ENCODE data around the gene CACNA1E. TPM values are rescaled to one million over a fixed set of nuclear protein-coding genes. Genes with fewer than 3 reads are reported as not detected.

CACNA1E gene
- total RNA-seq, 2 experiments from 2014 or later, result not detected

GRCh38 chr1:181485287-181486097 lies 2.2 kb downstream of the CACNA1E start:
- intact Hi-C loops (cut with DNase I, micrococcal nuclease), result no loop called here
- Mint-ChIP-seq H3K27ac (no peak overlapping the region), H3K4me1 (peaks cover 8% of the 10 kb centered on the region), H3K36me3 (ENCODE audit: low read depth) (no peaks in the 10 kb centered on the region), H3K27me3 (peaks cover 76% of the 10 kb centered on the region), H3K9me3 (ENCODE audit: low read depth) (no peaks in the 10 kb centered on the region), H3K4me3 (no peak overlapping the region)
- DNase-seq (peak; percentile 58), ATAC-seq (peak; percentile 47)
- ChIA-PET CTCF (interaction anchor here (0.8 to 0.9 kb wide), 2 partner anchors 10 to 18 kb away, joined by 3 read pairs; no protein-coding TSS in a partner anchor), POLR2A (no interaction called here)

GRCh38 chr1:181486098-181486420 lies 2.7 kb downstream of the CACNA1E start:
- H3K4me1 Mint-ChIP-seq, result peaks cover 8% of the 10 kb centered on the region
- H3K9me3 Mint-ChIP-seq (ENCODE audit: low read depth), result no peaks in the 10 kb centered on the region
- no peak for DNase-seq
- no peak overlapping the region for H3K27ac Mint-ChIP-seq
- no peak overlapping the region for H3K4me3 Mint-ChIP-seq
- intact Hi-C loops (cut with DNase I, micrococcal nuclease), result no loop called here
- ChIA-PET CTCF (interaction anchor here (1.2 kb wide), 1 partner anchor 10 kb away, joined by 3 read pairs; no protein-coding TSS in a partner anchor), POLR2A (no interaction called here)
- H3K27me3 Mint-ChIP-seq, result peaks cover 77% of the 10 kb centered on the region
- ATAC-seq, result no peak
- H3K36me3 Mint-ChIP-seq (ENCODE audit: low read depth), result no peaks in the 10 kb centered on the region

- H3K9me3 Mint-ChIP-seq (ENCODE audit: low read depth), result no peaks in the 10 kb centered on the region
- H3K4me1 Mint-ChIP-seq, result peaks cover 6% of the 10 kb centered on the region
- H3K4me3 Mint-ChIP-seq, result no peak overlapping the region
- ATAC-seq, result no peak
- no peaks in the 10 kb centered on the region for H3K36me3 Mint-ChIP-seq (ENCODE audit: low read depth)
- ChIA-PET POLR2A (no interaction called here), CTCF (interaction anchor here (0.7 kb wide), 1 partner anchor 185 kb away, joined by 3 read pairs; no protein-coding TSS in a partner anchor)
- no peak overlapping the region for H3K27ac Mint-ChIP-seq
- peaks cover 66% of the 10 kb centered on the region for H3K27me3 Mint-ChIP-seq
- no peak for DNase-seq
- intact Hi-C loops (cut with DNase I, micrococcal nuclease), result no loop called here
Observed at GRCh38 chr1:181488866-181489265, 5.5 kb downstream of the CACNA1E start.

GRCh38 chr1:181490276-181490675 lies 7.0 kb downstream of the CACNA1E start:
- no peaks in the 10 kb centered on the region for H3K36me3 Mint-ChIP-seq (ENCODE audit: low read depth)
- DNase-seq (no peak), ATAC-seq (no peak)
- H3K4me3 Mint-ChIP-seq, result no peak overlapping the region
- peaks cover 52% of the 10 kb centered on the region for H3K27me3 Mint-ChIP-seq
- H3K4me1 Mint-ChIP-seq, result peaks cover 6% of the 10 kb centered on the region
- H3K27ac Mint-ChIP-seq, result no peak overlapping the region
- no peaks in the 10 kb centered on the region for H3K9me3 Mint-ChIP-seq (ENCODE audit: low read depth)
- intact Hi-C loops (cut with DNase I, micrococcal nuclease), result no loop called here
- ChIA-PET POLR2A (no interaction called here), CTCF (interaction anchor here (1.2 kb wide), 1 partner anchor 14 kb away, joined by 4 read pairs; no protein-coding TSS in a partner anchor)

GRCh38 chr1:181490740-181491712 lies 7.7 kb downstream of the CACNA1E start:
- DNase-seq (no peak), ATAC-seq (no peak)
- ChIA-PET CTCF (interaction anchor here (1.2 to 1.3 kb wide), 2 partner anchors 12 to 13 kb away, joined by 4 read pairs; no protein-coding TSS in a partner anchor), POLR2A (interaction anchor here (0.7 kb wide), 1 partner anchor 13 kb away, joined by 3 read pairs; no protein-coding TSS in a partner anchor)
- no peaks in the 10 kb centered on the region for H3K9me3 Mint-ChIP-seq (ENCODE audit: low read depth)
- no peak overlapping the region for H3K27ac Mint-ChIP-seq
- no peaks in the 10 kb centered on the region for H3K36me3 Mint-ChIP-seq (ENCODE audit: low read depth)
- no peaks in the 10 kb centered on the region for H3K4me1 Mint-ChIP-seq
- peaks cover 46% of the 10 kb centered on the region for H3K27me3 Mint-ChIP-seq
- no peak overlapping the region for H3K4me3 Mint-ChIP-seq
- intact Hi-C loops (cut with DNase I, micrococcal nuclease), result no loop called here

GRCh38 chr1:181493166-181493565 lies 9.8 kb downstream of the CACNA1E start:
- ChIA-PET POLR2A (no interaction called here), CTCF (interaction anchor here (1.4 kb wide), 1 partner anchor 11 kb away, joined by 4 read pairs; no protein-coding TSS in a partner anchor)
- peaks cover 29% of the 10 kb centered on the region for H3K27me3 Mint-ChIP-seq
- H3K36me3 Mint-ChIP-seq (ENCODE audit: low read depth), result no peaks in the 10 kb centered on the region
- H3K27ac Mint-ChIP-seq, result no peak overlapping the region
- no peaks in the 10 kb centered on the region for H3K4me1 Mint-ChIP-seq
- no peaks in the 10 kb centered on the region for H3K9me3 Mint-ChIP-seq (ENCODE audit: low read depth)
- no peak for DNase-seq
- intact Hi-C loops (cut with DNase I, micrococcal nuclease), result no loop called here
- no peak for ATAC-seq
- no peak overlapping the region for H3K4me3 Mint-ChIP-seq

- no peak overlapping the region for H3K27ac Mint-ChIP-seq
- CTCF ChIA-PET, result interaction anchor here (1.3 to 1.4 kb wide), 2 partner anchors 10 to 443 kb away, joined by 4 to 6 read pairs; no protein-coding TSS in a partner anchor
- no peaks in the 10 kb centered on the region for H3K4me1 Mint-ChIP-seq
- DNase-seq, result no peak
- H3K4me3 Mint-ChIP-seq, result no peak overlapping the region
- intact Hi-C loops (cut with DNase I, micrococcal nuclease), result no loop called here
- ATAC-seq, result no peak
- no peaks in the 10 kb centered on the region for H3K36me3 Mint-ChIP-seq (ENCODE audit: low read depth)
- H3K27me3 Mint-ChIP-seq, result peaks cover 24% of the 10 kb centered on the region
- no peaks in the 10 kb centered on the region for H3K9me3 Mint-ChIP-seq (ENCODE audit: low read depth)
- POLR2A ChIA-PET, result no interaction called here
Observed at GRCh38 chr1:181493885-181494284, 10.6 kb downstream of the CACNA1E start.

GRCh38 chr1:181496759-181497158 lies 13.4 kb downstream of the CACNA1E start:
- Mint-ChIP-seq H3K4me3 (no peak overlapping the region), H3K9me3 (ENCODE audit: low read depth) (no peaks in the 10 kb centered on the region), H3K4me1 (no peaks in the 10 kb centered on the region), H3K27ac (no peak overlapping the region), H3K27me3 (peaks cover 11% of the 10 kb centered on the region), H3K36me3 (ENCODE audit: low read depth) (no peaks in the 10 kb centered on the region)
- POLR2A ChIA-PET, result no interaction called here
- intact Hi-C loops (cut with DNase I, micrococcal nuclease), result no loop called here
- DNase-seq (no peak), ATAC-seq (no peak)
- CTCF ChIA-PET, result interaction anchor here (0.7 to 1.4 kb wide), 2 partner anchors 10 to 1189 kb away, joined by 3 read pairs; no protein-coding TSS in a partner anchor

- CTCF ChIA-PET, result no interaction called here
Observed at GRCh38 chr1:181497870-181498269, 14.6 kb downstream of the CACNA1E start.

GRCh38 chr1:181499825-181500224 lies 16.5 kb downstream of the CACNA1E start:
- Mint-ChIP-seq H3K4me1 (no peaks in the 10 kb centered on the region), H3K27ac (no peak overlapping the region), H3K27me3 (peaks cover 4% of the 10 kb centered on the region), H3K9me3 (ENCODE audit: low read depth) (no peaks in the 10 kb centered on the region), H3K4me3 (no peak overlapping the region), H3K36me3 (ENCODE audit: low read depth) (no peaks in the 10 kb centered on the region)
- intact Hi-C loops (cut with DNase I, micrococcal nuclease), result no loop called here
- CTCF ChIA-PET, result no interaction called here
- POLR2A ChIA-PET, result no interaction called here
- ATAC-seq (no peak), DNase-seq (no peak)

More at GRCh38 chr1:181497870-181498269, 14.6 kb downstream of the CACNA1E start:
- POLR2A ChIA-PET, result no interaction called here
- Mint-ChIP-seq H3K36me3 (ENCODE audit: low read depth) (no peaks in the 10 kb centered on the region), H3K27me3 (peaks cover 7% of the 10 kb centered on the region), H3K4me3 (no peak overlapping the region), H3K4me1 (no peaks in the 10 kb centered on the region), H3K27ac (no peak overlapping the region), H3K9me3 (ENCODE audit: low read depth) (no peaks in the 10 kb centered on the region)
- ATAC-seq (no peak), DNase-seq (no peak)
- intact Hi-C loops (cut with DNase I, micrococcal nuclease), result no loop called here

- intact Hi-C loops (cut with DNase I, micrococcal nuclease), result no loop called here
- no peaks in the 10 kb centered on the region for H3K36me3 Mint-ChIP-seq (ENCODE audit: low read depth)
- H3K27me3 Mint-ChIP-seq, result peaks cover 4% of the 10 kb centered on the region
- peaks cover 2% of the 10 kb centered on the region for H3K4me1 Mint-ChIP-seq
- no peak overlapping the region for H3K4me3 Mint-ChIP-seq
- no peaks in the 10 kb centered on the region for H3K9me3 Mint-ChIP-seq (ENCODE audit: low read depth)
- no peak for DNase-seq
- no peak for ATAC-seq
- H3K27ac Mint-ChIP-seq, result no peak overlapping the region
- CTCF ChIA-PET, result interaction anchor here (0.6 to 1.1 kb wide), 2 partner anchors 9 to 235 kb away, joined by 3 read pairs; no protein-coding TSS in a partner anchor
- POLR2A ChIA-PET, result no interaction called here
Observed at GRCh38 chr1:181500636-181501035, 17.3 kb downstream of the CACNA1E start.
